Hematopoietic multipotent progenitor cell treated with erythropoietin and hydrocortisone succinate and interleukin-3 and kit ligand, for 6 days (in vitro differentiated cells): ENCODE results near the gene SCN8A.

ENCODE experiments used
- DNase-seq: peaks from one replicate; pipeline ENCODE4 v3.0.0-alpha.2; 2015

SCN8A gene

DNA sequence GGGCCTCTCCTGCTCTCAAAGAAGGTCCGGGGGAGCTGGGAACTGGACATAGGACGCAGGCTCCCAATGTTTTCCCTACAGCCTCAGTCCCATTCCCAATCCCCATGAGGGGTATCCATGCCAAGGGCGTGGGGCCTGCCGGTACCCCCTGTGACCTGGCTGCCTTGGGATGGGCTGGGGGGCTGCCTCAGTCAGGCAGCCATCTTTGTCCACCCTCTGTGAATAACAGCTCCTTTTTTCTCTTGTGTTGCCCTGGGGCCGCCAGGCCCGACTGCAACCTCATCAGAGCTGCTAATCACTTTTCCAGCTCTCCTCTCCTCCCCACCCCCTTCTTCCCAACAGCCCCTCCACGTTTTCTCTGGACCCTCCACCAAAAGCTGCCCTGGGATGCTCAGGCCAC lies 246.3 kb downstream of the SCN8A start:
- no peak for DNase-seq

DNA sequence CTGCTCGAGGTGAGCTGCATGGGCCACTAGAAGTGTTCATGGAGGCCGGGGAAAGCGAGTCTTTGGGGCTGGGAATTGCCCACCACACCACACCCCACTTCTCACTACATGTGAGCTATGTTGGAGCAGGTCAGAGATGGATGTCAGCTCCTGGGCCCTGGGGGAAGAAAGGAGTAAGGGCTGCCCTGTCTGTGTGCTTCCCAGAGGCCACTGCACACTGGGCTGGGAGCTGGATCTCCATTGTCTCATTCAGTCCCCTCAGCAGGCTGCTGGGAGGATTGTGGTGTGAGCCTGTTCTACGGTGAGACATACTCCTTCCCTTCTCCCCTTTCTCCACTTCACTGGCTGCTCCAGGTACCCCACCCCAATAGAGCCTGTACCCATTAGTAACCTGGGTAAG lies 247.0 kb downstream of the SCN8A start:
- no peak for DNase-seq

DNA sequence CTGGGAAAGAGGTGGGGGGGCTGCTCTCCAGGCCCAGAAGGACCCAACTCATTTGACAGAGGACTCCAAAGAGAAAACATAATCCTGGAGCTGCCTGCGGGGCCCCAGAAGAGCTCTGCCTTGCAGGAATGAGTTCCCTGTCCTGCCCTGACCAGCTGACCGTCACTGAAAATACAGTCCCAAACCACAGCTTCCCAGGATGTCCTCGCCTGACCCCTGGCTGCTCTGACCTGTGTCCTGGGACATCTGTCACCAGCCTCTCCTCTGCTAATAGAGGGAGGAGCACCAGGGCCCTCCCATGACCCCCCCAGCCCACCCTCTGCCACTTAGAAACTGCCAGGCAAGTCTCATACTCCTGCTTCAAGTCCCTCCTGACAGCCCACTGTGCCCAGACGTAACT lies 247.7 kb downstream of the SCN8A start:
- no peak for DNase-seq

DNA sequence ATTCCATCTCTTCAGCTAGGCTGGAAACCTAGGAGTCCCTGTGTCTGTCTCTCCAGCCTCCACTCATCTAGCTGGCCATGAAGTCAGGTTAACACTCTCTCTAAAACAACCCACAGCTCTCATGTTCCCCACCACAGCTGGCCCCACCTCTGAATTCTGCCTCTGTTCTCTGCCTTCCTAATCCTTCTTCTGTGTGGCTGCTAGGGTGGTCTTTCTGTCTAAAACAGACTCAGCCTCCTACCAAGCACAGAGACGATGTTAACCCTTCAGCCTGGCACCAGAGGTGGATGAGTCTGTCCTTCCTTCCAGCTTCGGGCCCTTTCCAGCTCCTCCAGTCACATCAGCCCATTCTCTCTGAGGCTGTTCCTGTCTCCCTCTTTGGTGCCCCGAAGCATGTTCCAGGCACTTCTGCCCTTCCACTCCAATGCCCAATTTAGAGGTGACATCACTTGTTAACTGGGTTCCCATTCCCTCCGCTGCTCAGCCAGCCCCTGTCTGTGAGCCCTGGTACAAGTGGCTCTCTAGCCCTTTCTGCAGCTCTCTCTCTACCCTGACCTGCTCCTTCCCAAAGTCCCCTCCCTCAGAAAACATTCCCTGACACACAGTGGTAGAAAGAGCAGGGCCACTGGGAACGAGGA lies 248.4 kb downstream of the SCN8A start:
- DNase-seq = no peak

DNA sequence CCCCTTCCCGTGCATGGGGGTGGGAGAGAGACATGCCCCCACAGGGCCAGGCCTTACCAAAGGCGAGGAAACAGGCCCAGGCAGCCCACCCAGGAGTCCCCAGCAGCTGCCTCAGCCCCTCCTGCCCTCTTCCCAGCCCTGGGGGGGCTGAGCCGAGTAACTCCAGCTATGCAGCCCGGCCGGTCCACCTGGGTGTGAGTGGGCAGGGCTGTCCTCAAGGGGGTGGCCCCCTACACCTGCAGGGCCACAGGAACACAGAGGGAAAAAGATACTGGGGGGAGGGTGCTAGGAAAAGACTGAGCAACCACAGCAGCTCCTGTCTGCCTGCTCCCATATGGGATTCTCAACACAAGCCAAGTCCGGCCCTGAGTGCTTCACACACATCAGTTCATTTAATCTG lies 249.9 kb downstream of the SCN8A start:
- no peak for DNase-seq

DNA sequence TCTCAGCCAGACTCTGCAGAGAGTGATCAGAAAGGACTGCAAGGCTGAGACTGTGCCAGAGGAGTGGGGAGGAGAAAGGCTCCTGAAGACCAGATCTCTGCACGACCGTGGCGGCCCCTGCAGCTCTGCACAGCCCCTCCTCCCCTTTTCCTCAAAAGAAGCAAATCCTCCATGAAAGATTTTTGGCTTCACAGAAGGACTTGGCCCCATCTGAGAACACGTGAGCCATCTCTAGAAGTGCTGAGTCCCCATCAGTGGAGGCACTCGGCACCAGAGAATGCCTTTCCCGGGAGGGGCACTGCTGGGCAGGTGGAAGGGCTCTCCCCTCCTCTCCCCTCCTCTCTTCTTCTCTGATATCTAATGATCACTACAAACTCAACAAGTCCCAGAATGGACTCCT lies 250.7 kb downstream of the SCN8A start:
- no peak for DNase-seq

DNA sequence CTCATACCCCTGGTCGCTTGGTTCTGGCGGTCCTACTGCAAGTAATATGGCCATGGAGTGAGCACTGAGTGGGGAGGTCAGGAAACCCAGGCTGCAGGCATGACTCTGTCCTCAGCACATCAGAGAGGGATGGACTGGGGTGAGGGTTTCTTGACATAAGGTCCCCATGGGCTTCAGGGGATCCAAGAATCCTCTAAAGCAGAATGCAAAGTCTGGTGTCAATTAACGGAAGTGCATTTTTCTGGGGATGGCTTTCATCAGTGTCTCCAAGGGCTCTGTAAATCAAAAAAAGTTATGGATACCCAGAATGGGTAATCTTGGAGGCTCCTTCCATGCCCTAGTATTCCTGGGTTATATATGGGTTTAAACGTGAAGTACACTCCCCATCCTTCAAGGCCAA lies 253.8 kb downstream of the SCN8A start:
- DNase-seq = no peak

DNA sequence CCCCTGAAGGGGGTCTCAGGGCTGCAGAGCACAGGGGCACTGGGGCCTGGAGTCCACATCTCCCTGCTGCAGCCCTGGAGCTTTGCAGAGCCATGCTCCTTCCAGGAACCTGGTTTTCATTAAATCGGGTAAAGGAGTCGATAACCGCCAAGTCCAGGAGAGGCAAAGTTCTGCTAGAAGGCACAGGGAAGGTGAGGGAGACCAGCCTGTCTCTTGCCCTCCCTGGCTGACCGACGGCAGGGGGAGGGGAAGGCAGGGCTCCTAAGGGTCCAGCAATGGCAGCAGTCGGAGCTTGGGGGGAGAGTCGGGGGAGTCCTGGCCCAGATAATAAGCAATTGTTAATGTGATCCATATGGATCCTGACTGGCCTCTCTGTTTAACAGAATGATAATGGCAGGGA lies 254.4 kb downstream of the SCN8A start:
- no peak for DNase-seq

DNA sequence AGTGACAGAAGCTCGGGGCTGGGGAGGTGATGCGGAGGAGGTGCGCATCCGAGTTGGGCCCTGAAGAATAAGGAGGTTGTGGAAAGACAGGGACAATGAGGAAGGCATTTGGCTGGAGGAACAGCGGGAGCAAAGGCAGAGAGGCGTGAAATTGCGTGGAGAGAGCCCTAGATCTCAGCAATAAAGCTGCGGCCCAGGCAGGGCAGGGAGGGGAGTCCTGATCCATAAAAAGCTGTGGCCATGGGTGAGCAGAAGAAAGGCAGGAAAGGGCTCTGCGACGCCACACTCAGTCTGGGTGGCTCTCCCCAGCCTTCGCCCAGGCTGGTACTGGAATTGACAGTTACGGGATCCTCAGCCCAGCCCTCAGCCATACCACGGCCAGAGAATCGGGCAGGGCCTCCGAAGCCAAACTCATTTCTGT lies 255.2 kb downstream of the SCN8A start:
- DNase-seq = no peak

DNA sequence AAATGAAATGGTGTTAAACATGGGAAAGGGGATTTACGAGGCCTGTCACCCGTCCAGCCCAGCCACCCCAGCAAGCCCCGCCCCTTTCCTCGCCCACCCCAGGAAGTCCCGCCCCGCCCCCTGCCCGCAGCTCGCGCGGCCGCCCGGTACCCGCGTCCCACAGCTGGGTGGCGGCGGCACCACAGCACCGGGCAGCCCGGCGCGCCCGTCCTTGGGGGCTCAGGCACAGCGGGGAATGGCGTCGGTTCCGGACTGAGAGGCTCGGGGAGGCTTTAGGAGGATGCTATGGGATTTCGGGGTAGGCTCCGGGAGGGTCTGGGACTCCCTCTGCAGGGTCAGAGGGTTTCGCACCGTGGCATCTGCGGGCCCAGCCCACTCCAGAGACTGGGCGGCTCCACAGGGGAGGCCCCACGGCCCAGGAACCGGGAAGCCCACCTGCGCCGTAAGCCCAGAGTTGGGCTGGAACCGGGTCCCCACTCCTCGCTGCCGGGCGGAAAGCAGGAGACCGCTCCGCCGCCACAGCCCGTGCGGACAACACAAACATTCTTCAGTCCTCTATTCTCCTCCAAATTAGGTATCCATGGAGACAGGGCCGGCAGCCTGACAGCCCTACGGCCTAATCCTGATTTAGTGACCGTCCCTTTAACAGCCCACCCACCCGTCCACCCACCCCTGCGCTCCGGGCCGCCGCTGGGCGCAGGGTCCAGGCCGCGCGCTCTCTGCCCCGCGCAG lies 256.0 kb downstream of the SCN8A start:
- DNase-seq = no peak

DNA sequence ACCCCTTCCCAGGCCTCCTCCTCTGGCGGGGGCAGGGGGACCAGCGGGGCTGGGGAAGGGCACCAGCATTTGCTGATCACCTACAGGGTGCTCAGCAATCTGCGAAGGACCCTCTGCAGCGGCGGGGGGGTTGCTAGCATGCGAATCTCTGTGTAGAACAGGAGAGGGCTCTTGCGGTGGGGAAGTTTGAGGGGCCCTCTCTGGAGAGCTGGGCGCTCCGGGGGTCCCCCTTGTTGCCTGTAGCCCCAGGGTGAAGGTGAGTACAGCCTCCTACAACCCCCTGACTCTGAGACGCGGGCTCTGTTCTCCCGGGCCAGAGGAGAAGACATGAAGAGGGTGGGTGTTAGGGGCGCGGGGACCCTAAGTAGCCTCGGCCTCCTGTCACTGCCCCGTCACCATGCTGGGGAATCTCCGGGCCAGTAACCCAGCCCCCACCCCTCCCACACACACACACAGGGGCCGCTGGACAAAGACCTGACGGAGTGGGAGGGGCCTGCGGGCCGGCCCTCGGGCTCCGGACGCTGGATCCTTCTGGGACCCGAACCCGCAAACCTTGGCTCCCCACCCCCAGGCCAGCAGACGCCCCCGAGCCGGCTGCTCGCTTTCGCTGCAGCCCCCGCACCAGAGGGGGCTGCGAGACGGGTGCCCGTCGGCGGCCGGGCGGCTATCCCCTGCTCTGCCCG lies 256.8 kb downstream of the SCN8A start:
- no peak for DNase-seq

DNA sequence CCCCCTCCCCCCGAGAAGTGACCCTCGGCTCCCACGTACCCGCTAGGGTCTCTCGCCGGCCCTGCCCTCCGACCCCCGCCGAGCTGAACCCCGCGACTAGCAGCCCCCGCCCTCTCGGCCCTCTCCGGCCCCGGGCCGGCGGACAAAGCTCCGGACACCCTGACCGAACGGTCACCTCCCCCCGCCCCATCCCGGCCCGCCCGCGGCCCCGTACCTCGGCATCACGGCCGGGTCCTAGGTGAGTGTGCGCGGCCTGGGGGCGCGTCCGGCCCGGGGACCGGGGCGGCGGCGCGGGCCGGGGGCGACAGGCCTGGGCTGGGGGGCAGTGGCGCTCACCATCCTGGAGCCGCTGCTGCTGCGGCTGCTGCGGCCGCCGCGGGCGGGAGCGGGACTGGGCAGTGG lies 257.3 kb downstream of the SCN8A start, which contains the start of gene FIGNL2:
TSS of gene FIGNL2 (minus strand) at position 393 of the 402 bp plus-strand sequence. CDS start 26,305 bp downstream, outside the sequence.
- no peak for DNase-seq

DNA sequence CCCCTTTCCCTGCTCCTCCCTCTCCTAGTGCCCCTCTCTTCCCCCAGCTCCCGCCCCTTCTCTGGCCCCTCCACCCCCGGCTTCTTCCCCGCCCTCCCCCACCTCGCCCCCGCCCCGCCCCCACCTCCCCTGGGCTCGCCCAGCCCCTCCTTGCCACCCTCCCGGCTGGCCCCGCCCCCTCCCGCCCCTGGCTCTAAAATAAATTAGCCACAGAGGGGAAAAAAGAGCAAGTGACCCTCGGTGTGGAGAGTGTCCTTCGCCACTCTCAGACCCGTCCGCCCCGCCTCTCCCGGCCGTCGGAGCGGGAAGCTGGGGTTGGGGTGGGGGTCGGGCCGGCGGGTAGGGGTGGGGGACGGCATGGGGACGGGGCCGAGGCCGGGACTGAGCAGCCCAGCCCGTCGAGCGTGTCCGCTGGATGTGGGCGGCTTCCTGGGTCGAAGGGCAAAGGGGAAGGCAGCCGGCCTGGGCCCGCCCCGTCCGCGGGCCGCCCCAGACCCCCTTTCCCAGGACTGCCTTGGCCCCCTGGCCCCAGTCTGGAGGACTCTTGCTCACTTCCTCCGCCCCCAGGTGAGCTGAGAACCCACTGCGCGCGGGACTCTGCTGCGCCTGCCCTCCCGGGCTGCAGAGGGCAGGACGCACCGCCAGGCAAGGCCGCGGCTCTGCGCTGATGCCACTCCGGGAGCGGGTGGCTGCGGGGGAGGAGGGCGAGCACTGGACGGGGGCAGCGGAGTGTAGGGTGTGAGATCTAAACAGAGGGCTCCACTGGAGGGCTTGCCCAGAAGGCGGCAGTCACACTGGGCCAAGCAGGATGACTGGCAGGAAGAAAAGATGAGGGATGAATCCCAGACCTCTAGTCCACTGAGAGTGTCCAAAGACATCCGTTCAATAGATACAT lies 258.1 kb downstream of the SCN8A start:
- no peak for DNase-seq

DNA sequence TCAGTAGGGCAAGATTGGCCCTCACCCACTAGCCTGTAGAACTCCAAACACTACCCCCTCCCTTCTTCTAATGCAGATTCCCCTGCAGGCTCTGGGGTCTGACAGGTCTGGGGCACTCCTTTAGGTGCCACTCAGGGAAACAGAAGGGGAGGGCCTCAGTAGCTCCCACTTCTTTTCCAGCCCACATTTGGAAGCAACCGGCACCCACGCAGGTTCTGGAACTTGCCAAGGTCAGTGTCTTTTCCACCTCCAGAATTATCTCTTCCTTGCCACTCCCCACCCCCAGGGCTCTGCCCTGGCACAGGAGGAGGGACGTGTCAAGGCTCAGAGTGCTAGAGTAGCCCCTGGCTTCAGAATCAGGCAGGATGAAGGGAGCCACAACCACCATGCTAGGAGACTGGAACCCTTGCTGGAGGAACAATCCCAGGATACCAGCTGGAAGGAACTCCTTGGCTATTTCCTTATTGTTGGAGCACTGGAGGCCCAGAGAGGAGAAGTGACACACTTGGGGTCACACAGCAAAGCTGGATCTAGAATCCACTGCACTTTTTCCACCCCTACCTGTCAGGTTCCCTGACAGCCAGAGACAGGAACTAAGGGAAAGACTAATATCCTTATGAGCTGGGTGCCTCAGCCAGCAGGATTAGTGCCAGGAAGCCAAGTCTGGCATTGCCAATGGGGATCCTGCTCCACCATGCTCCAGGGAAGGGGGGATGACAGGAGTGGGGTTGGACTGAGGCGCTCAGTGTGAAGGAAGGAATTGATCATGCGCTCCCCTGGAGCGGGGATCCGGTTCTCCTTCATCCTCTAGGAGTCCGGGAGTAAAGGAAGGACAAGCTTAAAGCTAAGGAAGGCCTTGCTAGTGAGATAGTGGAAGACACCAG lies 259.3 kb downstream of the SCN8A start:
- no peak for DNase-seq

DNA sequence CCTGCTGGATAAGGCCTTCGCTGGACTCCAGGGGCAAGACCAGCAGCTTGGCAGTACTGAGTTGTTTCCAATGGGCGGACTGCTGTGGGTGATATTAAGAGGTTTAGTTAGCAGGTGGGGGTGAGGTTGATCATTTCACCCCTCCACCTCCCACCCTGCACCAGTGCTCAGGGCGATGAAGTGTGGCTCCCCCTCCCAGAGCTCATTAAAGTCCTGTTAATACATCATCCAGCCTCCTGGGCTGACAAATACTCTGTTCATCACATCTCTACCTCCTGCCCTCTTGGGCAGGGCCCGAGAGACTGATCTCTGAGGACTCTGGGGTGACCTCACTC lies 259.9 kb downstream of the SCN8A start:
- no peak for DNase-seq

DNA sequence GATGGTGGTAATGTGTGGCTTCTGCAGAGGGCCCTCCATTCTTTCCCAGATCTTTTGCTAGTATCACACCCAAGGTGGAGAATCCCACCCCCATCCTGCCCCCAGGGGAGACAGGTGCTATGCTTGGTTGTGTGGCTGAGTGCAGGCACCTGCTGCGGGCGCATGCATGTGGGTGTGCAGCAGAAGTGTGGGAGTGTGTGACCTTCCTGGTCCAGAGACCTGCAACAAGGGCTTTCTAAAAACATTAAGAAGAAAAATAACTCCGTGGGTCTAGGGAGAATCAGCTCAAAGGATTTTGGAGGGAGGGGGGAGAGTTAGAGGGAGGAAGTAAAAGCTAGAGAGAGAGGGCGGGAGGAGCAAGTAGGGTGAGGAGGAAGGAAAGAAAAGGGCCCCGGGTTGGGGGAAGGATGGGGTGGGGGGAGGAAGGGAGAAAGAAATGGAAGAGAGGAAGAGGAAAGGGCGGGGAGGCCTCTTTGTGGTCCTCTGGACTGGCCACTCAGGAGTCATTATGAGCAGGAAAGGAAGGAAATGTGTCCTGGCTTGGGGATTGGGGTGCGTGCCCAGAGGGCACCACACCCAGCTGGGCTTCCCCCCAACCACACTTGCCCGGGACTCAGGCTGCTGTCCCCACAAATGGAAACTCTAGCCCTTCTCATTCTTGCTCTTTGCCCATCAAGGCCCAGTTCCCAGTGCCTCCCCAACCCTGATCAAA lies 260.5 kb downstream of the SCN8A start:
- DNase-seq = no peak

DNA sequence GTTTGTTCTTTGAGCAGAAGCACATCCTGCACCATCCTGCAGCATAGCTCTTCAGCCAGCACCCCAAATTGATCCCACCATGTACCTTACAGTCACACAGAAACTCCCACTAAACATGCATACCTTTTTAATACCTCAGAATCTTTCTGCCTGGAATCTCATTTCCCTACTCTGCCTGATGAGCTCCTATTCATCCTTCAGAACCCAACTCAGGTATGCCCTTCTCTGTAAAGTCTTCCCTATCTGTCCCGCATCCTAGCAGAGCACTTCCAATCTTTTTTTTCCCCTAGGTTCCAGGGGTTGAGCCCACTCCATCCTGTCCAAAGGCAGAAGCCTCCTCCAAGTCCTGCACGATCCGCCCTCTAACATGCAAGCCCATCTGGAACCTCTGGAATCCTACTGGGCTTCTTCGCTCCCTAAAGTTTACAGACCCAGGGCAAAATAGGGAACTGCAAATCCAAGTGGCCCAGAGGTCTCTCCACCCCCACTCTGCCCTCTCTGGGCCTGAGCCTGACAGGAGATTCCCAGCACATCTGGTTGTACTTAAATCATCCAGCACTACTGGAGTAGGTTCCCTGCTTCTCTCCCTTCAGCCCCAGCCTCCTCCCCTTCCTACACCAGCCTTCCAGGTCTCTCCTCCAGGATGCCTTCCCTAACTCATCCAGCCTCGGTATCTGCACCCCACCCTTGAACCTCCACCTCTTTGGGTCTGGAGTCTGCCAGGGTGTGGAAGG lies 261.5 kb downstream of the SCN8A start:
- no peak for DNase-seq

DNA sequence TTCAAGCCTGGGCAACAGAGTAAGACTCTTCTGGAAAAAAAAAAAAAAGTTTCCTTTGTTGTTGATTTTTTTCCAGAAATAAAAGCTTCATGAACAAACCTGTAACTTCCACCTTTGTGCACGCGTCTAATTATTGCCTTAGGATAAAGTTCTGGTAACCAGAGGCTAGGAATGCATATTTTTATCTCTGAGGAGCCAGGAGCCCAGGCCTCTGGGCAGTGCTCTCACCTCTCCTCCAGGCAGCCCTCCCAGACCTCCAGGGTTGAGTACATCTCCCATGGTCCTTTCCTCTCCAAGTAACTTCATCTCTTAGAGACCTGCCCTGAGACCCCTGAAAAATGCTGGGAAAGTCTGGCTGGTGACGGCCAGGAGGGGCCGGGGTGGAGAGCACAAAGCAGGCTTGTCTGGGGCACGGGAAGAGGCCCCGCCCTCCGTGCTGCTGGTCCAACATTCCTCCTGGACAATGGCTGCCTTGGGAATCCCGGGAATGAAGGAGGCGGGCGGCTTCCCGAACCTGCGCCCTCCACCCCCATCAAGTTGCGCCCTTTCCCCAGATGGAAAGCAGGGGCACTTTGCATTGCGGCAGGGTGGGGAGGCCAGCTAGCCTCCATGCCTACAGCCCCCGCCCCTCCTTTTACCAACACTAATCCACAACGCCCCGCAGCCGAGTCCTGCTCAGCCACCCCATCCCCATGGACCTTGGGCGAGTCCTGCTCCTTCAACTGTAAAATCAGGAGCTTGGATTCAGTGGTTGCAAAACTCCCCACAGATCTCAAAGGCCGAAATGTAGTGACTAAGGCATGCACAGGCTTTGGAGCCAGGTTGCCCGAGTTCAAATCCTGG lies 264.8 kb downstream of the SCN8A start:
- DNase-seq = no peak

DNA sequence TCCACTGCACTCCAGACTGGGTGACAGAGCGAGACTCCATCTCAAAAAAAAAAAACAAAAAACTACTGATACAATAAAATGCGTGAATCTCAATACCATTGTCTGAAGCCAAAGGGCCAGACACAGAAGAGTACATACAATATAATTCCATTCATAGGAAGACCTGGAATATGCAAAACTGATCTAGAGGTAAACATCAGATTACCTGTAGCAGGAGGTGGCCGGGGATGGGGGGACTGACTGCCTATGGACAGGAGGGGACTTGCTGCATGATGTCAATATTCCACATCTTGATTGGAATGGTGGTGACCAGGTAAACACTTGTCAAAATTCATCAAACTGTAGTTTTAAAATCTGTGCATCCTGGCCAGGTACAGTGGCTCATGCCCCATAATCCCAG lies 270.0 kb downstream of the SCN8A start:
- no peak for DNase-seq
